K562 (cell line): Measurements from ENCODE around the gene IGF2R. TPM values are rescaled to one million over a fixed set of nuclear protein-coding genes. Genes with fewer than 3 reads are reported as not detected.

Source experiments
- HDAC1 ChIP-seq, 2 experiments: fragments of 450-650 bp; IDR thresholded peaks; 2 replicates each; pipeline ENCODE4 v1.6.1; 2016 to 2017; ENCODE audit warnings: inconsistent platforms in 1 of 2, mild to moderate bottlenecking in 1 of 2, moderate library complexity in 1 of 2
- LCOR ChIP-seq: sonication (generic); formaldehyde crosslinking; IDR thresholded peaks from 2 replicates; pipeline ENCODE4 v1.8.0; 2022; ENCODE audit warnings: mild to moderate bottlenecking, missing genetic modification reagents
- MTA2 ChIP-seq: fragments of 450-650 bp; IDR thresholded peaks from 2 replicates; pipeline ENCODE4 v1.6.1; 2016; ENCODE audit warnings: low read depth
- POLR2AphosphoS2 ChIP-seq: IDR thresholded peaks from 2 replicates; pipeline ENCODE4 v1.6.1; 2012; ENCODE audit warnings: low read length, improper control_type of control experiment
- RBM25 ChIP-seq: fragments of 200-400 bp; formaldehyde crosslinking; IDR thresholded peaks from 2 replicates; pipeline ENCODE4 v1.6.1; 2018; ENCODE audit warnings: low read length, low read depth, moderate library complexity; ENCODE audit not compliant: severe bottlenecking
- RCOR1 ChIP-seq, 2 experiments: IDR thresholded peaks; 2 replicates each; pipeline ENCODE4 v1.6.1; 2012; ENCODE audit warnings: low read depth in 2 of 2, low read length in 2 of 2, borderline replicate concordance in 1 of 2, improper control_type of control experiment in 1 of 2
- SMAD4 ChIP-seq: fragments of 250-450 bp; sonication (Bioruptor Pico); conservative IDR thresholded peaks from 2 replicates; pipeline ENCODE4 v1.8.0; 2021; ENCODE audit warnings: inconsistent platforms, mild to moderate bottlenecking, moderate library complexity
- ZBTB40 ChIP-seq, 2 experiments: fragments of 450-650 bp in 1 of 2; sonication (generic) in 1 of 2; formaldehyde crosslinking in 1 of 2; IDR thresholded peaks; 2 replicates each; pipeline versions ENCODE4 v1.7.1 to v1.9.0; 2016 to 2022; ENCODE audit warnings: inconsistent platforms in 1 of 2, mild to moderate bottlenecking in 1 of 2, missing genetic modification reagents in 1 of 2
- ZNF280A ChIP-seq: fragments of 450-650 bp; IDR thresholded peaks from 2 replicates; pipeline ENCODE4 v1.6.1; 2018; ENCODE audit warnings: mild to moderate bottlenecking, low read depth; ENCODE audit not compliant: partially characterized antibody
- polyA plus RNA-seq, 8 experiments: library from polyadenylated mRNA; depleted of rRNA in 4 of 8; stranded (reverse) in 5 of 8; unstranded in 3 of 8; fragments of >200 nt; fragmentation: Nextera tagmentation in 2 of 8; fragmentation: Illumina TruSeq in 1 of 8; extraction: Ambion mirVana in 2 of 8; extraction: Trizol in 1 of 8; gene quantifications; 2 replicates each; pipeline versions ENCODE4 v1.2.1 to v1.2.3, GENCODE V29; 2011 to 2014; ENCODE audit warnings: inconsistent platforms in 1 of 8, missing spikeins in 1 of 8
- total RNA-seq, 7 experiments: library from RNA; depleted of rRNA in 6 of 7; stranded (reverse); fragments of >200 nt in 6 of 7; fragmentation: Illumina TruSeq in 2 of 7; extraction: Trizol in 2 of 7; gene quantifications; 2 replicates each; pipeline versions ENCODE4 v1.2.1 to v1.2.3, GENCODE V29; 2011 to 2021; ENCODE audit warnings: low replicate concordance in 1 of 7
- TF ChIP-seq, protein P1 (sequence below): IDR thresholded peaks from 2 replicates; pipeline ENCODE4 v1.6.1; 2014; ENCODE audit warnings: antibody characterized with exemption
- TF ChIP-seq, protein P2 (sequence below): fragments of 250-450 bp; sonication (Bioruptor Pico); IDR thresholded peaks from 2 replicates; pipeline ENCODE4 v1.8.0; 2021; ENCODE audit warnings: mild to moderate bottlenecking, moderate library complexity

Gene IGF2R
- total and polyA plus RNA-seq, 9 of the 15 experiments (the other 6 are each of a cell fraction or from before 2014, with no cell fraction given), result 3.5 to 92.3 (median 34.5) TPM

GRCh38 chr6:159989492-159990480 lies 20.9 kb downstream of the IGF2R start (continued):
- TF ChIP-seq ZNF280A, result no peak
- TF ChIP-seq, protein P1, sequence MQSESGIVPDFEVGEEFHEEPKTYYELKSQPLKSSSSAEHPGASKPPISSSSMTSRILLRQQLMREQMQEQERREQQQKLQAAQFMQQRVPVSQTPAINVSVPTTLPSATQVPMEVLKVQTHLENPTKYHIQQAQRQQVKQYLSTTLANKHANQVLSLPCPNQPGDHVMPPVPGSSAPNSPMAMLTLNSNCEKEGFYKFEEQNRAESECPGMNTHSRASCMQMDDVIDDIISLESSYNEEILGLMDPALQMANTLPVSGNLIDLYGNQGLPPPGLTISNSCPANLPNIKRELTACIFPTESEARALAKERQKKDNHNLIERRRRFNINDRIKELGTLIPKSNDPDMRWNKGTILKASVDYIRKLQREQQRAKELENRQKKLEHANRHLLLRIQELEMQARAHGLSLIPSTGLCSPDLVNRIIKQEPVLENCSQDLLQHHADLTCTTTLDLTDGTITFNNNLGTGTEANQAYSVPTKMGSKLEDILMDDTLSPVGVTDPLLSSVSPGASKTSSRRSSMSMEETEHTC, result no peak
- TF ChIP-seq SMAD4 (CRISPR knock-in tag), result no peak
- peak; percentile 20; the same call in 1 of the 2 replicates for TF ChIP-seq ZBTB40 (IDR thresholded peaks at IDR 0.05)
- no peak for TF ChIP-seq ZBTB40 (CRISPR knock-in tag; IDR thresholded peaks at IDR 0.05)
- TF ChIP-seq HDAC1 (IDR thresholded peaks at IDR 0.05), result peak in 1 of 2 experiments; percentile 76; a peak in 2 of 4 replicates
- peak in 1 of 2 experiments; percentile 27; a peak in 1 of 4 replicates for TF ChIP-seq RCOR1 (IDR thresholded peaks at IDR 0.05; ENCODE audit: borderline replicate concordance in 1 of 2, low read depth in 2 of 2, low read length in 2 of 2)
- peak; percentile 85 for TF ChIP-seq RBM25
- TF ChIP-seq, protein P2, sequence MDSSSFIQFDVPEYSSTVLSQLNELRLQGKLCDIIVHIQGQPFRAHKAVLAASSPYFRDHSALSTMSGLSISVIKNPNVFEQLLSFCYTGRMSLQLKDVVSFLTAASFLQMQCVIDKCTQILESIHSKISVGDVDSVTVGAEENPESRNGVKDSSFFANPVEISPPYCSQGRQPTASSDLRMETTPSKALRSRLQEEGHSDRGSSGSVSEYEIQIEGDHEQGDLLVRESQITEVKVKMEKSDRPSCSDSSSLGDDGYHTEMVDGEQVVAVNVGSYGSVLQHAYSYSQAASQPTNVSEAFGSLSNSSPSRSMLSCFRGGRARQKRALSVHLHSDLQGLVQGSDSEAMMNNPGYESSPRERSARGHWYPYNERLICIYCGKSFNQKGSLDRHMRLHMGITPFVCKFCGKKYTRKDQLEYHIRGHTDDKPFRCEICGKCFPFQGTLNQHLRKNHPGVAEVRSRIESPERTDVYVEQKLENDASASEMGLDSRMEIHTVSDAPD (CRISPR knock-in tag), result no peak
- TF ChIP-seq POLR2AphosphoS2, result no peak
- TF ChIP-seq LCOR (CRISPR knock-in tag), result no peak
- TF ChIP-seq MTA2, result peak; percentile 33; the same call in 1 of the 2 replicates
